ENCODE results near the gene SMC6.

GRCh38 chr2:17652681-17653394 lies 100.8 kb downstream of the SMC6 start:
- TF ChIP-seq POLR2AphosphoS5 (IDR thresholded peaks at IDR 0.05; ENCODE audit: low read depth, low read length) (no peak), POLR2A (IDR thresholded peaks at IDR 0.05; ENCODE audit: low read depth, low read length) (no peak)

Measured in GM12892 (cell line).